Raji (cell line): ENCODE results near the gene STAT6.

ENCODE experiments used
- POLR2A ChIP-seq: IDR thresholded peaks from 2 replicates; pipeline ENCODE4 v1.6.1; 2011; ENCODE audit warnings: low read depth, low read length, control low read depth; ENCODE audit not compliant: insufficient read depth

STAT6 gene

GRCh38 chr12:57134949-57135348 lies 23.8 kb upstream of the STAT6 start:
- no peak for TF ChIP-seq POLR2A

DNA sequence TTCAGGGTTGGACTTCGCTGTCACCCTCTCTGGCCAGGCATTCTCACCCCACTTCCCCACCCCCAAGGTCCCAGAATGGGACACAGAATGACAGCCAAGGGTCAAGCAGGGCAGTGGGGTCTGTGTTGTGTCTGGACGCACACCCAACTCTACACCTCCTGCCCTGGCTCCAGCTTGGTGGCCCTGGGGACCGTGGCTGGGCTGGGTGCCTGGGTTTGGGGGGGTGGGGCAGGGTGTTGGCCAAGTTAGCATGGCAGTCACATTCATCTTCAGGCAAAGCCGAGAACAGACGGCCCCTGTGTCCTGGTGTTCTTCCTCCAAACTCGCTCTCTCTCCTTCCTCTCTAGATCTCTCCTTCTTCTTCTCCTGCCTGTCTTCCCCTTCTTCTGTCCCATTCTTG lies 22.8 kb upstream of the STAT6 start:
- no peak for TF ChIP-seq POLR2A

DNA sequence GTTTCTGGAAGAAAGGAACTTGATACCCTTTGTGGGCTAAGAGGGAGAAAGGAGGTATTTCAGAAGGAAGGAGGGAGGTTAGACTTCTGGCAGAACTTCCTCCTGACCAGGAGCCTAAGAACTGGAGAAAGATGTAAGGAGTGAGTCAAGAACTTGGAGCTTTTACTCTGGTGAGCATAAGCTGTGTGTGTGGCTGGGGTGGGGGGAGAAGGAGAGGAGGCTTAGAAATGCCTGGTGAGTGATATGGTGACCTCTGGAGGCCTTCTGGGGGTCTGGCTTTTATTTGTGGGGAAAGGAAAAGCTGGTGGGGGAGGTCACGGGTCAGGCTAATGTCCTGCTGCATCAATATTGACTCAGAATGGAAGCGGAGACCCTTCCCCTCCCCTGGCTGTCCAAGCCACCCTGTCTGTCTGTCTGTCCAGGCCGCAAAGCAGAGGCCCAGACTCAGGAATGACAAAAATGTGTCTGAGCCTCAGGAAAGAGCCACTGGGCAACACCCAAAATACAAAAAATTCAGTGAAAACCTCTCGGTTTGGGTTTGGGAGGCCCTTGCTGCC lies 21.9 kb upstream of the STAT6 start:
- TF ChIP-seq POLR2A: no peak

GRCh38 chr12:57131896-57132744 lies 21.0 kb upstream of the STAT6 start:
- no peak for TF ChIP-seq POLR2A

GRCh38 chr12:57130941-57131340 lies 19.8 kb upstream of the STAT6 start:
- TF ChIP-seq POLR2A: no peak

GRCh38 chr12:57129889-57130288 lies 18.7 kb upstream of the STAT6 start:
- TF ChIP-seq POLR2A: no peak

DNA sequence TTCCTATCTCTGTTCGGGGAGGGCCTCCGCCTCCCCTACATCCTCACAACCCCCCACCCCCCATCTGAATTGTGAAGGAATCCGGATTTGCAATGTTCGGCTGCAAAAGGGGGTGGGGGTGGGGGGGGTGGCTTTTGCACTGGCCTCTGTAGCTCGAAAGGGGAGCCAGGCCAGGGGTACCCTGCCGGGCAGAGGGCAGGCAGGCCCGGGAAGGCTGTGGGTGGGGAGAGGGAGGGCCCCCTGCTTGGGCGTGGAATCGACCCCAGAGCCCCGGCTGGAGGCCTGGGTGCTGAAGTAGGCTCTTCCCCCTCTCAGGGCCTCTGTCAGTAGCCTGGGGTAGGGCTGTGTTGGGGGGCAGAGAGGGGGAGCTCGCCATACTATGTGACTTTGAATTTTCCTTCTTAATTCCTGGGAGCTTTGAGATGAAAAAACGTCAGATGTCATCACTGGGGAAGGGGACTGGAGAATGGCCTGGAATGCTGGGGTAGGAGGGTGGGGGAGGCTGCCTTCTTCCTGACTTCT lies 18.2 kb upstream of the STAT6 start:
- TF ChIP-seq POLR2A: no peak

DNA sequence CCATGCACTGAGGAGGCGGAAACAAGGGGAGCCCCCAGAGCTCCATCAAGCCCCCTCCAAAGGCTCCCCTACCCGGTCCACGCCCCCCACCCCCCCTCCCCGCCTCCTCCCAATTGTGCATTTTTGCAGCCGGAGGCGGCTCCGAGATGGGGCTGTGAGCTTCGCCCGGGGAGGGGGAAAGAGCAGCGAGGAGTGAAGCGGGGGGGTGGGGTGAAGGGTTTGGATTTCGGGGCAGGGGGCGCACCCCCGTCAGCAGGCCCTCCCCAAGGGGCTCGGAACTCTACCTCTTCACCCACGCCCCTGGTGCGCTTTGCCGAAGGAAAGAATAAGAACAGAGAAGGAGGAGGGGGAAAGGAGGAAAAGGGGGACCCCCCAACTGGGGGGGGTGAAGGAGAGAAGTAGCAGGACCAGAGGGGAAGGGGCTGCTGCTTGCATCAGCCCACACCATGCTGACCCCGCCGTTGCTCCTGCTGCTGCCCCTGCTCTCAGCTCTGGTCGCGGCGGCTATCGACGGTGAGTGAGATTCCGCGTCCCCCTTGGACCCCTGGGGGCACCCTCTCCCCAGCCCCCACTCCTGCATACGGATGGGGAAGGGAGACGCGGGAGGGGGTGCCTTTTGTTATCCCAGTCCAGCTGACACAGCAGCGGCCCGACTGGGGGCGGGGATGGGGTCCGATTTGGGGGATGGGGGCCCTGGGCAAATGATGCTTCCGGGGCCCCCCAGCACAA lies 17.5 kb upstream of the STAT6 start:
- TF ChIP-seq POLR2A: no peak

DNA sequence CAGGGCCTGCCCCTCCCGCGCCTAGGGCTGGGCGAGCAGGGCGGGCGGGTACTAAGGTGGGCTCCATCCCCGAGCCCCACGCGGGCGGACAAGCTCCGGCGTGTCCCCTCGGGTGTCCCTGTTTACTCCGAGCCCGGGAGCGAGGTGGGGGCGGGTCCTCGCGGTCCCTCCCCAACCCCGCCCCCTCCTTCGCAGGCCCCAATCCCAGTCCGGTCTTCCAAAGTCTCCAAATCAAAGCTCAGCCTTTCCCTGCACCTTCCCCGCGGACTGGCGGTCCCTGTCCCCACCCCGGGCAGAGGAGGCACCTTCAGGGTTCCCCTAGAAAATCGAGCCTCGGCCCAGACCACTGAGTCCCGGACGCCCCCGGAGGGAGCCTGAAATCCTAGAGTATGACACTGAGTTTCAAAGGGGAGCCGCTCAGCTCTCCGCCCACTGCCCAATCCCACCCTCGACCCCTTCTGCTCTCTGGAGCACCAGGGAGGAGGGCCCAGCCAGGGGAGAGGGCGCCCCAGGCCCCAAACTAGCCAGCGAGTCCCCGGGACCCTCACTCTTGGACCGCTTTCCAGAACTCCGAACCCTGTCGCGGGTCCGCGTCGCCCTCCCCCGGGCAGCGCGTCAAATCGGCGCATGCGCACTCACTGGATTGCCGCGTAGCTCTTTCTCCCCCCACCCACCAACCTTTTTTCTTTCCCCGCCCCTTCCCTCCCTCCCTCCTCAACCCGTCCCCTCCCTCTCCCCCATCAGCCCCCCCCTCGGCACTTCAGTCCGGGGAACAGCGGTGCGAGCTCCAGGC lies 16.8 kb upstream of the STAT6 start, which contains the start of gene LRP1:
LRP1 (plus strand) TSS at position 758 of the 793 bp plus-strand sequence. CDS start 482 bp downstream, outside the sequence.
- TF ChIP-seq POLR2A: peak; percentile 53

- no peak for TF ChIP-seq POLR2A
These were observed 16.1 kb upstream of the STAT6 start for GRCh38 chr12:57127101-57127725.

DNA sequence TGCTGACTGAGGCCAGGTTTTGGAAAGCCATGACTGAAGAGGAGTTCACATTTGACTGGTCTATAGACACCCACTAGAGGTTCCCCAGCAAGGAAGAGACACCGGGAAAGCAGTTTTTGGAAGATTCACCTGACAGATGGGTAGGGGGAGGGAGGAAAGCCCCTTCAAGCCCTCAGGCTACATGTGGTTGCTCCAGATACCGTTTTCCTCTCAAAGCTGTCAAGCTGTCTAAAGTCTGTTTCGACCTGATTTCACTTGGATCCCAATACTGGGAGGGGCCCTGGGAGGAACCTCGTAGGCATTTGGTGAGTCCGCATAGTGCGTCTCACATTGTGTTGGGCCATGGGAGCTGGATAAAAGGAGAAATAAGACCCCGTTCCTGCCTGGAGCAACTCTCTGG lies 15.4 kb upstream of the STAT6 start:
- no peak for TF ChIP-seq POLR2A

- TF ChIP-seq POLR2A: no peak
These were observed 14.9 kb upstream of the STAT6 start for GRCh38 chr12:57126061-57126460.

- no peak for TF ChIP-seq POLR2A
These were observed 13.2 kb upstream of the STAT6 start for GRCh38 chr12:57124261-57124877.

DNA sequence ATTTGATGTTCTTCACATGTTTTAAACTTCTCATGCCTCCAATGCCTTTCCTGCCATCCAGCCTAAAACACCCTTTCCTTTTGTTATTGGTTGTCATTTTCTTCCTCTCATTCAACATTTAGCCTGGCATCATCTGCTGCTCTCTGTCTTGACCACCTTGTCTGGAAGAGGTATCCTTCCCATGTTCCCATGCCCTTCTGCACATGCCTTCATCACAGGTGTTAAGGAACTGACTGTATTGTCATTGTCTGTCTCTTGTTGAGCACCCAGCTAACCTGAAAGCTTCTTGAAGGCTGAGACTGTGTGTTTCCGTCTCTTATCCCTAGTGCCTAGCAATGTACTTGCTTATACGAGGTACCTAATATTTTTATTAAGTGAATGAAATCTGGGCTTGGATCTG lies 12.7 kb upstream of the STAT6 start:
- no peak for TF ChIP-seq POLR2A
